Activated CD4-positive, alpha-beta memory T cell treated with anti-CD3 and anti-CD28 coated beads, Interleukin-2, amount 10 ng/mL, durations not matched to agents 7 days and 5 days (primary cell): ENCODE measurements around the gene CDADC1. TPM values are rescaled to one million over a fixed set of nuclear protein-coding genes. Genes with fewer than 3 reads are reported as not detected.
"Not testable (repeated sequence)": the region's sequence is repeated elsewhere in the genome, so short reads cannot be mapped to it uniquely, and the experiment has no call there.

Experiments
- CTCF ChIA-PET: fragments of 350-600 bp; sonication (Branson Sonifier 250); formaldehyde crosslinking; loops from one replicate; lab custom pipeline; 2021; ENCODE audit warnings: antibody characterized with exemption, inconsistent platforms; lab: Charles Lee
- POLR2A ChIA-PET: fragments of 350-600 bp; sonication (Branson Sonifier 250); formaldehyde crosslinking; loops from one replicate; lab custom pipeline; 2021; ENCODE audit warnings: antibody characterized with exemption; lab: Charles Lee
- DNase-seq: peaks from one replicate; pipeline ENCODE4 v3.0.0-alpha.2; 2020
- H3K27ac Mint-ChIP-seq: one replicate; pipeline ENCODE4 v1.8.0; 2021; ENCODE audit warnings: mild to moderate bottlenecking, mixed read lengths
- H3K27me3 Mint-ChIP-seq: one replicate; pipeline ENCODE4 v1.8.0; 2021; ENCODE audit warnings: mixed read lengths
- H3K36me3 Mint-ChIP-seq: one replicate; pipeline ENCODE4 v1.8.0; 2021; ENCODE audit warnings: low read depth, mixed read lengths
- H3K4me1 Mint-ChIP-seq: one replicate; pipeline ENCODE4 v1.8.0; 2021; ENCODE audit warnings: mixed read lengths
- H3K4me3 Mint-ChIP-seq: one replicate; pipeline ENCODE4 v1.8.0; 2021; ENCODE audit warnings: mild to moderate bottlenecking, mixed read lengths
- H3K9me3 Mint-ChIP-seq: one replicate; pipeline ENCODE4 v1.8.0; 2021; ENCODE audit warnings: mixed read lengths
- total RNA-seq, 2 experiments: library from RNA; stranded (reverse); gene quantifications; one replicate each; pipeline ENCODE4 v1.2.3, GENCODE V29; 2021

The CDADC1 gene
- total RNA-seq, 2 experiments from 2014 or later = 12.8 to 16.7 TPM

- no peaks in the 10 kb centered on the region for H3K27me3 Mint-ChIP-seq
- DNase-seq = no peak
- CTCF ChIA-PET = interaction anchor here (0.5 to 6.6 kb wide), 4 partner anchors 28 to 515 kb away, joined by 4 to 66 read pairs (median 30); partner anchors contain the start of gene CDADC1
- H3K4me3 Mint-ChIP-seq = no peak overlapping the region
- H3K9me3 Mint-ChIP-seq = no peaks in the 10 kb centered on the region
- no peaks in the 10 kb centered on the region for H3K36me3 Mint-ChIP-seq
- no peak overlapping the region for H3K27ac Mint-ChIP-seq
- H3K4me1 Mint-ChIP-seq = no peaks in the 10 kb centered on the region
- POLR2A ChIA-PET = no interaction called here
Observed at GRCh38 chr13:49278211-49278610, 30.5 kb downstream of the CDADC1 start.

DNA sequence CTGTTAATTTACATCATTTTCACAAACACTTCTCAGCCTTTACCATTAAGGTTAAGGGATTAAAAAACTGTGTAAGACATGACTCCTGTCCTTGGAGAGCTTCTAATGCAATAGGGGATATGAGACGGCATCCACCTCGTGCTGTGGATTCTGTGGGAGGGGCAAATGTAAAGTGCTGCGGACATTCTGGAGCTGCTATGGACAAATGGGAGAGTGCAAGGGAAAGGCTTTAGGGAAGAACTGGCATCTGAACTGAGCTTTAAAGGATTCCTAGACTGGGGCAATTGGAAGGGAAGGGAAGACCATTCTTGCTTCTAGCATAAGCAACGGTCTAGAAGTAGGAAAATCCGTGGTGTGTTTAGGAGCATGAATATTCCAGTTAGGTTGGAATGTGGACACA, 31.4 kb downstream of the CDADC1 start:
- Mint-ChIP-seq H3K9me3 (no peaks in the 10 kb centered on the region), H3K27me3 (no peaks in the 10 kb centered on the region), H3K4me3 (no peak overlapping the region), H3K27ac (no peak overlapping the region), H3K36me3 (no peaks in the 10 kb centered on the region), H3K4me1 (no peaks in the 10 kb centered on the region)
- DNase-seq = no peak
- ChIA-PET CTCF (interaction anchor here (0.8 to 6.6 kb wide), 8 partner anchors 10 to 180 kb away, joined by 3 to 66 read pairs (median 14); partner anchors contain the start of gene CDADC1), POLR2A (interaction anchor here (0.7 to 0.8 kb wide), 2 partner anchors 31 to 32 kb away, joined by 3 to 4 read pairs; partner anchors contain the start of gene CDADC1)

DNA sequence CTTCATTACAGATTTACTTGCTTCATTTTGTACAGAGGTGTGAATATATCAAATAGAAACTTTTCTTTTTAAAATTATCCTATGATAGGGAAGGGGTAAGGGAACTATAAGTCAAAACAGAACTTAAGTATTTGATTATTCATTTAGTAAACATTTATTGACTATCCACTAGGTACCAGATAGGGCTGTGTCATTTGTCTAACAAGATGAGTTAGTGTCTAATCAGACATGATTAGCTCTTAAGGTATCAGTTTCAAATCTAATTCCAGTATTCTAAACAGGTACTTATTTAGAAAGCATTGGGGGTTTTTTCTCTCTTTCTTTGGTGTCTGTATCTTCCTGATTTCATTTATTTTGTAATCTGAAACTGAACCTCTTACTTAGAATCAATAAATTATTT, 32.2 kb downstream of the CDADC1 start:
- H3K36me3 Mint-ChIP-seq = no peaks in the 10 kb centered on the region
- no peaks in the 10 kb centered on the region for H3K27me3 Mint-ChIP-seq
- no peaks in the 10 kb centered on the region for H3K9me3 Mint-ChIP-seq
- H3K4me1 Mint-ChIP-seq = no peaks in the 10 kb centered on the region
- ChIA-PET POLR2A (interaction anchor here (0.8 kb wide), 1 partner anchor 31 kb away, joined by 4 read pairs; no protein-coding TSS in a partner anchor), CTCF (interaction anchor here (1.1 to 6.6 kb wide), 15 partner anchors 9 to 327 kb away, joined by 3 to 66 read pairs (median 11); partner anchors contain the start of gene CDADC1)
- no peak overlapping the region for H3K27ac Mint-ChIP-seq
- no peak overlapping the region for H3K4me3 Mint-ChIP-seq
- DNase-seq = no peak

- ChIA-PET CTCF (no interaction called here), POLR2A (no interaction called here)
- H3K9me3 Mint-ChIP-seq = no peaks in the 10 kb centered on the region
- H3K36me3 Mint-ChIP-seq = peaks cover 7% of the 10 kb centered on the region
- H3K4me1 Mint-ChIP-seq = peaks cover 7% of the 10 kb centered on the region
- H3K27me3 Mint-ChIP-seq = no peaks in the 10 kb centered on the region
- no peak overlapping the region for H3K4me3 Mint-ChIP-seq
- no peak overlapping the region for H3K27ac Mint-ChIP-seq
- no peak for DNase-seq
Observed at GRCh38 chr13:49287995-49288394, 40.3 kb downstream of the CDADC1 start.

- no peak for DNase-seq
- H3K27ac Mint-ChIP-seq = no peak overlapping the region
- H3K27me3 Mint-ChIP-seq = no peaks in the 10 kb centered on the region
- peaks cover 7% of the 10 kb centered on the region for H3K4me1 Mint-ChIP-seq
- ChIA-PET POLR2A (no interaction called here), CTCF (interaction anchor here (0.8 kb wide), 1 partner anchor 9 kb away, joined by 3 read pairs; no protein-coding TSS in a partner anchor)
- no peak overlapping the region for H3K4me3 Mint-ChIP-seq
- H3K36me3 Mint-ChIP-seq = peaks cover 7% of the 10 kb centered on the region
- H3K9me3 Mint-ChIP-seq = no peaks in the 10 kb centered on the region
Observed at GRCh38 chr13:49288458-49288857, 40.7 kb downstream of the CDADC1 start.

DNA sequence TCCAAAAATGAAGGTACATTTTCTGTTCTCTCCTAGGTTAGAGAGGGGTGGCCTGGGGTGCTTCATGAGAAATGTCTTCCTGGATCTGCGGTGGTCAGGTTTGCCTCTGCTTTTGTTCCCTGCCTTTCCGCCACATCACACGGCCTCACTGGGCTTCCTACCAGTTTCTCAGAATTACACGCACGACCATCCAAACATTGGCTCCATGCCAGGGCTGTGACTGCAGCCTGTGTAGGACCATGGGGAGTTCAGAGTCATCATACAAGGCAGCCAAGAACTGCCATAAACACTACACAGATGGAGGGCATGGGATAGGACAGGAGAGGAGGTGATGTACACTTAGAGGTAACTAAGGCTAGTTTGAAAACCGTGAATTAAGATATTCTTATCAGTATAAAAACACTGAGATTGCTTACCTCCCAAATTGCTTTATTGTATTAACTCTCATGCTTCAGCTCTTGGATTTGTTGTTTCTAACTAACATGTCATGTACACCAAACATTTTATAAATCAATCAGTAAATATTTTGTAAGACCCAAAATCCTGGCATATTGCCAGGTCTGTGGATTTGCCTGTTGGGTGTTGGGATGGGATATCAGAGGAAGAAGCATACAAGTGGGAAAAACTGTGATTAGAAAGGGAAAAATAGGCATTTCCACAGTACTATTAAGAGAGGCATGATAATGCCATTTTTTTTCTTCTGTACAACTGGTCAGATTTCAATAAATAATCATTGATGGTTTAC, 45.2 kb downstream of the CDADC1 start:
- peak; percentile 30 for DNase-seq
- no peaks in the 10 kb centered on the region for H3K9me3 Mint-ChIP-seq
- ChIA-PET CTCF (interaction anchor here (1.6 kb wide), 1 partner anchor 315 kb away, joined by 4 read pairs; no protein-coding TSS in a partner anchor), POLR2A (no interaction called here)
- peaks cover 3% of the 10 kb centered on the region for H3K36me3 Mint-ChIP-seq
- H3K27ac Mint-ChIP-seq = no peak overlapping the region
- peaks cover 7% of the 10 kb centered on the region for H3K4me1 Mint-ChIP-seq
- H3K4me3 Mint-ChIP-seq = no peak overlapping the region
- H3K27me3 Mint-ChIP-seq = no peaks in the 10 kb centered on the region

- not testable (repeated sequence) for H3K36me3 Mint-ChIP-seq, H3K4me1 Mint-ChIP-seq, H3K4me3 Mint-ChIP-seq, H3K27me3 Mint-ChIP-seq, H3K9me3 Mint-ChIP-seq, DNase-seq, H3K27ac Mint-ChIP-seq
- POLR2A ChIA-PET = interaction anchor here (0.9 kb wide), 1 partner anchor 314 kb away, joined by 3 read pairs; no protein-coding TSS in a partner anchor
- CTCF ChIA-PET = interaction anchor here (0.5 to 3.1 kb wide), 3 partner anchors 55 to 312 kb away, joined by 3 to 15 read pairs (median 5); no protein-coding TSS in a partner anchor
Observed at GRCh38 chr13:49294723-49295122, 47.0 kb downstream of the CDADC1 start.

- POLR2A ChIA-PET = interaction anchor here (0.7 to 0.9 kb wide), 2 partner anchors 47 to 313 kb away, joined by 3 read pairs; no protein-coding TSS in a partner anchor
- Mint-ChIP-seq H3K27ac (no peak overlapping the region), H3K36me3 (peaks cover 3% of the 10 kb centered on the region), H3K4me3 (no peak overlapping the region), H3K27me3 (no peaks in the 10 kb centered on the region), H3K9me3 (no peaks in the 10 kb centered on the region), H3K4me1 (peaks cover 7% of the 10 kb centered on the region)
- CTCF ChIA-PET = interaction anchor here (1.6 to 3.1 kb wide), 2 partner anchors 15 to 312 kb away, joined by 4 to 15 read pairs; no protein-coding TSS in a partner anchor
- no peak for DNase-seq
Observed at GRCh38 chr13:49295244-49295643, 47.5 kb downstream of the CDADC1 start.

DNA sequence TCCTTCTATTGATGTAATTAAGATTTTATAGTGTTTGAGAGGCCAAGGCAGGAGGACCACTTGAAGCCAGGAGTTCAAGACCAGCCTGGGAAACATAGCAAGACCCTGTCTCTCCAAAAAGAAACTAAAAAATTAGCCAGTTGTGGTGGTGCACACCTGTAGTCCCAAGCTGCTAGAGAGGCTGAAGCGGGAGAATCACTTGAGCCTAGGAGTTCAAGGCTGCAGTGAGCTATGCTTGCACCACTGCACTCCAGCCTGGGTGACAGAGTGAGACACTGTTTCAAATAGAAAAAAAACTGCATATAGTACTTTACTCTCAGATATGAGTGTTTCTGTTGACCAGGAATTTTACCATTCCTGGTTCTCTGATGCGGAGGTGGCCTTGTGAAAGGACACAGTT, 48.9 kb downstream of the CDADC1 start:
- H3K4me3 Mint-ChIP-seq = no peak overlapping the region
- H3K36me3 Mint-ChIP-seq = peaks cover 3% of the 10 kb centered on the region
- ChIA-PET POLR2A (interaction anchor here (0.6 kb wide), 1 partner anchor 133 kb away, joined by 3 read pairs; no protein-coding TSS in a partner anchor), CTCF (interaction anchor here (1.6 to 3.1 kb wide), 2 partner anchors 16 to 310 kb away, joined by 4 to 15 read pairs; no protein-coding TSS in a partner anchor)
- no peak for DNase-seq
- peaks cover 13% of the 10 kb centered on the region for H3K4me1 Mint-ChIP-seq
- H3K9me3 Mint-ChIP-seq = no peaks in the 10 kb centered on the region
- H3K27me3 Mint-ChIP-seq = no peaks in the 10 kb centered on the region
- H3K27ac Mint-ChIP-seq = no peak overlapping the region

- Mint-ChIP-seq H3K9me3 (no peaks in the 10 kb centered on the region), H3K36me3 (peaks cover 2% of the 10 kb centered on the region), H3K27me3 (no peaks in the 10 kb centered on the region), H3K4me1 (peaks cover 17% of the 10 kb centered on the region), H3K27ac (no peak overlapping the region), H3K4me3 (no peak overlapping the region)
- CTCF ChIA-PET = no interaction called here
- no peak for DNase-seq
- POLR2A ChIA-PET = interaction anchor here (0.6 kb wide), 1 partner anchor 132 kb away, joined by 3 read pairs; no protein-coding TSS in a partner anchor
Observed at GRCh38 chr13:49297338-49297737, 49.6 kb downstream of the CDADC1 start.

- ChIA-PET CTCF (interaction anchor here (0.7 to 1.4 kb wide), 2 partner anchors 8 to 308 kb away, joined by 3 to 4 read pairs; no protein-coding TSS in a partner anchor), POLR2A (no interaction called here)
- Mint-ChIP-seq H3K4me1 (peaks cover 11% of the 10 kb centered on the region), H3K27me3 (no peaks in the 10 kb centered on the region), H3K9me3 (no peaks in the 10 kb centered on the region), H3K27ac (no peak overlapping the region), H3K36me3 (no peaks in the 10 kb centered on the region), H3K4me3 (no peak overlapping the region)
- no peak for DNase-seq
Observed at GRCh38 chr13:49298416-49298815, 50.7 kb downstream of the CDADC1 start.

GRCh38 chr13:49298903-49299605, 51.3 kb downstream of the CDADC1 start:
- Mint-ChIP-seq H3K9me3 (no peaks in the 10 kb centered on the region), H3K27me3 (no peaks in the 10 kb centered on the region), H3K4me1 (peaks cover 11% of the 10 kb centered on the region), H3K36me3 (no peaks in the 10 kb centered on the region), H3K4me3 (no peak overlapping the region), H3K27ac (no peak overlapping the region)
- no peak for DNase-seq
- ChIA-PET CTCF (interaction anchor here (0.7 to 1.8 kb wide), 5 partner anchors 8 to 308 kb away, joined by 3 to 6 read pairs (median 3); partner anchors contain the start of gene PHF11), POLR2A (no interaction called here)
